KOPT-K1 (cell line): ENCODE results near the gene UNC5B.

Experiments used
- H3K27ac ChIP-seq: fragments of 200-600 bp; sonication (generic); 2 replicates; pipeline ENCODE4 v1.5.1; 2016; ENCODE audit warnings: antibody characterized with exemption, mild to moderate bottlenecking, low read depth, low read length; ENCODE audit not compliant: poor library complexity, severe bottlenecking
- H3K36me3 ChIP-seq: fragments of 200-600 bp; sonication (generic); 2 replicates; pipeline ENCODE4 v1.5.1; 2017; ENCODE audit warnings: antibody characterized with exemption, mild to moderate bottlenecking, low read length, moderate library complexity; ENCODE audit not compliant: insufficient read depth
- H3K9me3 ChIP-seq: fragments of 200-600 bp; sonication (generic); 2 replicates; pipeline ENCODE4 v1.5.1; 2017; ENCODE audit warnings: antibody characterized with exemption, low read length, mild to moderate bottlenecking; ENCODE audit not compliant: insufficient read depth, poor library complexity, severe bottlenecking

The UNC5B gene

GRCh38 chr10:71201849-71202248 is 10.5 kb upstream of the UNC5B start:
- Histone ChIP-seq H3K27ac (no peak overlapping the region), H3K36me3 (no peaks in the 10 kb centered on the region), H3K9me3 (peaks cover 22% of the 10 kb centered on the region)

DNA sequence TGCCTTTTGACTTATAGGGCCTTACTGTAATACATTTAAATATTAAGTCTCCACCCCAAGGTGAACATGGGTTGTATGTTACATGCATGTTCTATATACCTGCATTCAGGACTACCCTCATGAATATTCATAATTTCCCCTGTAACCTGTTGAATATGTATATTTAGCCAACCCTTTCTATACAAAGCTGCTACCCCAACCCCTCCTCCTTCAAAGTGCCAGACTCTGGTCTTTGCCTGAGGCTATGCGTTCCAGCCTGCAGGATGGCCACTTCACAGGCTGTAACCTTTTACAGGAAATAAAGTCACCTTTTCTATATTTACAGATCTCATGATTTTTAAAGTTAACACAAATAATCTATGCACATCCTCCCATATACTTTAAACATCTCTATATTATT is 10.1 kb upstream of the UNC5B start:
- no peak overlapping the region for H3K27ac ChIP-seq
- peaks cover 17% of the 10 kb centered on the region for H3K9me3 ChIP-seq
- H3K36me3 ChIP-seq: no peaks in the 10 kb centered on the region

- Histone ChIP-seq H3K27ac (no peak overlapping the region), H3K9me3 (peaks cover 9% of the 10 kb centered on the region), H3K36me3 (no peaks in the 10 kb centered on the region)
Observed at GRCh38 chr10:71203124-71203523, 9.2 kb upstream of the UNC5B start.

DNA sequence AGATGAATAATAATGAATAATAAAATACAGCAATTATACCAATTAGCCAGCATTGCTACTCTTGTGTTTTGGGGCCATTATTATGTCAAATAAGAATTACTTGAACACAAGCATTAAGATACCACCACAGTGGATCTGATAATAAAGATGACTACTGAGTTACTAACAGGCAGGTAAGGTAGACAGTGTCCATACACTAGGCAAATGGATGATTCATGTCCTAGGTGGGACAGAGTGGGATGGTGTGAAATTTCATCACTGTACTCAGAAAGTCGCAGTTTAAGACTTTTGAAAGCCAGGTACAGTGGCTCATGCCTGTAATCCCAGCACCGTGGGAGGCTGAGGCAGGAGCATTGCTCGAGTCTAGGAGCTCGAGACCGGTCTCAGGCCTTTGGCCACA is 8.7 kb upstream of the UNC5B start:
- H3K36me3 ChIP-seq: no peaks in the 10 kb centered on the region
- H3K9me3 ChIP-seq: peaks cover 3% of the 10 kb centered on the region
- H3K27ac ChIP-seq: no peak overlapping the region

DNA sequence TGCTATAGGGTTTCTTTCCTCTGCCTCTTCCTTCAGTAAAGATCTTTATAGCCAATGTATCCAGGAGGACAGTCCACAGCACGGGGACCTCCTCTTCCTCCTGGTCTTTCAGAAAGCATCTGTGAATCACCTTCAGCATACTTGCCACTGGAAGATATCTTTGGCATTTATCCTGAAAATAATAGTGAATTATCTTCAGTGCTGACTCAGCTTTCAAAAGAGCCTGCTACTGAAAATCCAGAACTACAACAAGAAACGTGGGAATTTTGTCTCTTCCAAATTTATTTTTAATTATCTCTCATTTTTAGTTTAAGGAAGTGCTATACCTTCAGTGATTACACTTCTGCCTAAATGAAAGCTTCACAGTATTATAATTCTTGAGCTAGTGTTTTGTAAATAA is 7.6 kb upstream of the UNC5B start:
- Histone ChIP-seq H3K27ac (no peak overlapping the region), H3K36me3 (no peaks in the 10 kb centered on the region), H3K9me3 (no peaks in the 10 kb centered on the region)

- Histone ChIP-seq H3K9me3 (no peaks in the 10 kb centered on the region), H3K27ac (no peak overlapping the region), H3K36me3 (no peaks in the 10 kb centered on the region)
Observed at GRCh38 chr10:71205468-71205867, 6.9 kb upstream of the UNC5B start.

DNA sequence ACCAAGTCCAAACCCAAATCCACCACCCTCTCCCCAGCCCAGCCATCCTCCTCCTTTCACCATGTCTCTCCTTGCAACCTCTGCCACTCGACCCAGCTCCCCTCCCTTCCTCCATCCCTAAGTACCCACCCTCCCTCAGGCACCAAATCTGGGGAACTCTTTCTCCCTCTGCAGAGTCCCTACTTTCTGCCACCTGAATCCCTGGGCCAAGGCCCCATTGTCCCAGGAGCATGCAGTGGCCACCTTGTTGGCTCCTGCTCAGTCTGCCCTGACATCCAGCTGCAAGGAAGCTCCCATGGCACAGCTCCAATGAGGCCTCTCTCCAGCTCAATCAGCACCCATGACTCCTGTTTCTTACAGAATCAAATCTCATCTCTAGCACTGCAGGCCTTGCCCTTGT is 5.5 kb upstream of the UNC5B start:
- no peaks in the 10 kb centered on the region for H3K9me3 ChIP-seq
- no peak overlapping the region for H3K27ac ChIP-seq
- no peaks in the 10 kb centered on the region for H3K36me3 ChIP-seq

- H3K36me3 ChIP-seq: no peaks in the 10 kb centered on the region
- no peak overlapping the region for H3K27ac ChIP-seq
- no peaks in the 10 kb centered on the region for H3K9me3 ChIP-seq
Observed at GRCh38 chr10:71207578-71207977, 4.8 kb upstream of the UNC5B start.

DNA sequence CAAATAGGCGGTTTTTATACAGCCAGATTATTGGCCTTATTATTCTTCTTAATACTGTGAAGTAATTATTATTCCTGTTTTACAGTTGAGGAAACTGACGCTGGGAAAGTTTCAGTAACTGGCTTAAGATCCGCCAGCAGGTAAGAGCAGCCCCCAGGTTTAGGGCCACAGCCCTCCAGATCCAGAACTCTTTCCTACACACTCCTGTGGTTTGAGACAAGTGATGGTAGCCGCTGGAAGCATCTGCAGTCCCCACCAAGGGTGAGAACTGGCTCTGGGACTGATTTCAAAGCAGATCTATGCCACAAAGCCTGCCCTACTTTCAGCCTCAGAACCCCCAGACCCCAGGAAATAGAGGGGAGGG is 3.0 kb upstream of the UNC5B start:
- Histone ChIP-seq H3K9me3 (no peaks in the 10 kb centered on the region), H3K27ac (no peak overlapping the region), H3K36me3 (no peaks in the 10 kb centered on the region)

DNA sequence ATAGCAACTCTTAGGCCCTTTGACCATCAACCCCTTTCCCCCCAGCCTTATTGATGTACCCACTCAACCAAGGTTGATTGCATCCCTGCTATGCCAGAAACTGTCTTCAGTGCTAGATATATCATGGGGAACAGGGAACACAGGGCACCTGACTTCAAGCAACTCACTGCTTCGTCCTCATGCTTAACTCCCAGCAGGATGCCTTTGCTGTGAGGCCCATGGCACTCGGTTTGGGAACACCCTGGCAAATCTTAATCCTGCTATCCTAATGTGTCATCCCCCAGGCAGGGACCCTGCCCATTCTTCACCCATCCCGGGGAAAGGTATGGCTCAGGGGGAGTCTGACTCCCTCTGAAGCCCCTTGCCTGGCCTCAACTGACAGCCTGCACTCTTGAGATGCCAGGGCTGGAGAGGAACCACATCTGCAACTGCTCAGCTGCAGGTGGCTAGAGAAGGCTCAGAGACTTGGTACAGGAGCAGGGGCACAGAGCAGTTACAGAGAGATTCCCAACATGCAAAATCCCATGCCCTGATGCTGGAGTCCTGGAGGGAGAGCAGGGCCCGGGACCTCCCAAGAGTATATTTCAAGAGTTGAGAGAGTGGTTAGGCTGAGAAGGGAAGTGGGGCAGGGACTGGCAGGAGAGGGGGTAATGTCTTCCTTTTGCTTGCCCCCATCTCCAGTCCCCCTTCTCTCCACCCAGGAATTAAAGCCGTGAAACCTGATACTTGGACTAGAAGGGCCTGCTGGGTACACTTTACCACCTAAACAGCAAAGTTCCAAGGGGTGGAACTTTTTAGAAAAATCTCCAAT is 2.4 kb upstream of the UNC5B start:
- H3K36me3 ChIP-seq: no peaks in the 10 kb centered on the region
- no peak overlapping the region for H3K27ac ChIP-seq
- H3K9me3 ChIP-seq: no peaks in the 10 kb centered on the region

DNA sequence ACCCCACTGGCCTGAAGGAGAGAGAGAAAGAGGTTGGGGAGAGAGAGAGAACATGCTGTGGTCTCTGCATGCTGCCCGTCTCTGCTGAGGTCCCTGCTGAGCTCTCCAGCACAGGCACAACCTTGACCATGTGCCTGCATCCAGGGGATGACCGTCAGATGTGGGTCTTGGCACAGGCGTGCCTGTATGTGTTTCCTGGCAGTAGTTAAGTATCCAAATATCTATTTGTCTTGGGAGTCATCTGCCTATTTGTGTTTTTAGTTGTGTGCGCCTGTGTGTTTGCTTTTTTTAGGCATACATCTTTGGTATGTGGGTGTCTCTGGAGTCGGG is 1.9 kb upstream of the UNC5B start:
- H3K36me3 ChIP-seq: no peaks in the 10 kb centered on the region
- H3K27ac ChIP-seq: no peak overlapping the region
- H3K9me3 ChIP-seq: no peaks in the 10 kb centered on the region

DNA sequence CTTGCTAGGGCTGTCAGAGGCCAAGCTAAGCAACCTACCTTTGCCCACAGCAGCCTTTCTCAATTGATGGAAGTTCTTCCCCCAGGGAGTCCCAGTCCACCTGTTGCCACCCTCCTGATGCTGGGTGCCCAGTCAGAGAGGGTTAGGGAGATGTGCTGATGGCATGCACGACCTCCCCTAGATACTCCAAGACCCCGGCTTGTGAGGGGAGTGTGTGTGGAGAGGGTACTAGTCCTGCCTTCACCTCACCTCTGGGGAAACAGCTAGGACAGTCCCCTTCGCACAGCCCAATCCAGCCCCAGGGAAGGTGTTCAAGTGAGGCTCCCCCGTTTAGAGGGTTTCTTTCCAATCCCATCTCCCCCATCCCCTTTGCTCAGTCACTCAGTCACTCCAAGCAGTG is 1.3 kb upstream of the UNC5B start:
- Histone ChIP-seq H3K36me3 (no peaks in the 10 kb centered on the region), H3K9me3 (no peaks in the 10 kb centered on the region), H3K27ac (no peak overlapping the region)

GRCh38 chr10:71211775-71212317 is 524 bp upstream of the UNC5B start:
- Histone ChIP-seq H3K9me3 (no peaks in the 10 kb centered on the region), H3K36me3 (no peaks in the 10 kb centered on the region), H3K27ac (no peak overlapping the region)

- H3K27ac ChIP-seq: no peak overlapping the region
- H3K36me3 ChIP-seq: no peaks in the 10 kb centered on the region
- no peaks in the 10 kb centered on the region for H3K9me3 ChIP-seq
Observed at GRCh38 chr10:71213127-71213621, 804 bp downstream of the UNC5B start.

- H3K27ac ChIP-seq: no peak overlapping the region
- no peaks in the 10 kb centered on the region for H3K9me3 ChIP-seq
- no peaks in the 10 kb centered on the region for H3K36me3 ChIP-seq
Observed at GRCh38 chr10:71213761-71214440, 1.5 kb downstream of the UNC5B start.
